IMR-90 (cell line): Measurements from ENCODE around the gene FARS2. TPM values are rescaled to one million over a fixed set of nuclear protein-coding genes. Genes with fewer than 3 reads are reported as not detected.

Experiments used
- ATAC-seq: fragments of 200-7000 bp; cut with Tn5 transposase; 2 replicates; pipeline ENCODE4 v1.9.1; 2020; ENCODE audit warnings: low read depth, mild to moderate bottlenecking, moderate library complexity
- BruUV-seq: library from RNA; stranded (reverse); fragments of 400-500 nt; replicated peaks from 2 replicates; lab custom pipeline; 2021; lab: Mats Ljungman, UMichigan
- CTCF ChIA-PET: fragments of 300-600 bp; formaldehyde crosslinking; extraction: SDS; loops from one replicate; lab custom pipeline; 2021; ENCODE audit warnings: antibody characterized with exemption; lab: Yijun Ruan, JAX
- POLR2A ChIA-PET: fragments of 300-600 bp; sonication (Branson Sonifier 250); formaldehyde crosslinking; loops from one replicate; lab custom pipeline; 2022; ENCODE audit warnings: antibody characterized with exemption; ENCODE audit not compliant: unreplicated experiment; lab: Charles Lee
- DNase-seq: peaks from one replicate; pipeline ENCODE4 v3.0.0; 2013
- H2AFZ ChIP-seq: replicated peaks from 2 replicates; pipeline ENCODE3; 2013; ENCODE audit warnings: low read length, mild to moderate bottlenecking; ENCODE audit not compliant: poor library complexity
- H2AK5ac ChIP-seq: 2 replicates; pipeline ENCODE4 v1.6.1; 2013; ENCODE audit warnings: low read depth, low read length, inconsistent platforms
- H2AK9ac ChIP-seq: replicated peaks from 2 replicates; pipeline ENCODE3; 2013; ENCODE audit warnings: mild to moderate bottlenecking, low read depth, low read length, moderate library complexity; ENCODE audit not compliant: poor library complexity
- H2BK120ac ChIP-seq: 2 replicates; pipeline ENCODE4 v1.6.1; 2013; ENCODE audit warnings: low read depth, low read length, inconsistent platforms
- H2BK15ac ChIP-seq: 3 replicates; pipeline ENCODE4 v1.6.1; 2013; ENCODE audit warnings: low read depth, low read length, inconsistent platforms
- H2BK20ac ChIP-seq: 2 replicates; pipeline ENCODE4 v1.6.1; 2013; ENCODE audit warnings: low read depth, mild to moderate bottlenecking, inconsistent platforms, low read length, moderate library complexity
- H2BK5ac ChIP-seq: 2 replicates; pipeline ENCODE4 v1.6.1; 2013; ENCODE audit warnings: mild to moderate bottlenecking, low read depth, low read length, inconsistent platforms; ENCODE audit not compliant: poor library complexity, severe bottlenecking
- H3K14ac ChIP-seq: replicated peaks from 2 replicates; pipeline ENCODE4 v1.6.1; 2013; ENCODE audit warnings: low read depth, low read length, inconsistent platforms
- H3K18ac ChIP-seq: 2 replicates; pipeline ENCODE4 v1.6.1; 2013; ENCODE audit warnings: low read depth, low read length, control low read depth
- H3K23ac ChIP-seq: 2 replicates; pipeline ENCODE4 v1.6.1; 2013; ENCODE audit warnings: low read depth, low read length, inconsistent platforms
- H3K27ac ChIP-seq: 2 replicates; pipeline ENCODE4 v1.5.1; 2013; ENCODE audit warnings: mild to moderate bottlenecking, control low read depth, low read length; ENCODE audit not compliant: insufficient read depth
- H3K27me3 ChIP-seq: 2 replicates; pipeline ENCODE4 v1.6.1; 2013; ENCODE audit warnings: low read length; ENCODE audit not compliant: control insufficient read depth, insufficient read depth
- H3K36me3 ChIP-seq: 2 replicates; pipeline ENCODE4 v1.6.1; 2013; ENCODE audit warnings: low read length, mixed read lengths; ENCODE audit not compliant: control insufficient read depth, insufficient read depth
- H3K4ac ChIP-seq: 2 replicates; pipeline ENCODE4 v1.6.1; 2013; ENCODE audit warnings: low read depth, low read length, inconsistent platforms
- H3K4me1 ChIP-seq: 2 replicates; pipeline ENCODE4 v1.6.1; 2013; ENCODE audit warnings: low read length, mixed read lengths; ENCODE audit not compliant: control insufficient read depth, insufficient read depth
- H3K4me2 ChIP-seq: 2 replicates; pipeline ENCODE4 v1.6.1; 2013; ENCODE audit warnings: low read depth, mild to moderate bottlenecking, control low read depth, low read length, moderate library complexity
- H3K4me3 ChIP-seq: 2 replicates; pipeline ENCODE4 v1.5.1; 2013; ENCODE audit warnings: low read depth, mild to moderate bottlenecking, control low read depth, low read length, moderate library complexity; ENCODE audit not compliant: insufficient read depth
- H3K56ac ChIP-seq: 2 replicates; pipeline ENCODE4 v1.6.1; 2013; ENCODE audit warnings: low read length, inconsistent platforms; ENCODE audit not compliant: insufficient read depth; ENCODE audit errors: extremely low read depth
- H3K79me1 ChIP-seq, 2 experiments: 2 replicates each; pipeline ENCODE4 v1.6.1; 2013; ENCODE audit warnings: low read length in 2 of 2, inconsistent platforms in 1 of 2, low read depth in 1 of 2
- H3K9ac ChIP-seq: 2 replicates; pipeline ENCODE4 v1.6.1; 2013; ENCODE audit warnings: low read depth, low read length, control low read depth
- H3K9me1 ChIP-seq: 2 replicates; pipeline ENCODE4 v1.6.1; 2013; ENCODE audit warnings: low read length, inconsistent platforms; ENCODE audit not compliant: insufficient read depth
- H3K9me3 ChIP-seq: 2 replicates; pipeline ENCODE4 v1.6.1; 2013; ENCODE audit warnings: low read length; ENCODE audit not compliant: control insufficient read depth, insufficient read depth
- H4K20me1 ChIP-seq: 2 replicates; pipeline ENCODE4 v1.6.1; 2013; ENCODE audit warnings: low read length, inconsistent platforms; ENCODE audit not compliant: insufficient read depth
- H4K5ac ChIP-seq: 2 replicates; pipeline ENCODE4 v1.6.1; 2013; ENCODE audit warnings: mild to moderate bottlenecking, low read depth, low read length, control low read depth
- H4K8ac ChIP-seq, 2 experiments: 2 replicates each; pipeline ENCODE4 v1.6.1; 2013; ENCODE audit warnings: low read depth in 2 of 2, low read length in 2 of 2, control low read depth in 1 of 2, inconsistent platforms in 1 of 2
- H4K91ac ChIP-seq: 2 replicates; pipeline ENCODE4 v1.6.1; 2013; ENCODE audit warnings: low read depth, low read length, inconsistent platforms; ENCODE audit not compliant: insufficient read depth
- CEBPB ChIP-seq: IDR thresholded peaks from 2 replicates; pipeline ENCODE4 v1.6.1; 2012; ENCODE audit warnings: low read depth, low read length, improper control_type of control experiment
- CHD1 ChIP-seq: IDR thresholded peaks from 2 replicates; pipeline ENCODE4 v1.6.1; 2012; ENCODE audit warnings: low read depth, low read length, improper control_type of control experiment
- MAFK ChIP-seq: IDR thresholded peaks from 2 replicates; pipeline ENCODE4 v1.6.1; 2012; ENCODE audit warnings: low read depth, low read length, improper control_type of control experiment
- MAZ ChIP-seq: IDR thresholded peaks from 2 replicates; pipeline ENCODE4 v1.6.1; 2012; ENCODE audit warnings: low read depth, mild to moderate bottlenecking, low read length, improper control_type of control experiment, moderate library complexity, borderline replicate concordance
- RAD21 ChIP-seq: IDR thresholded peaks from 2 replicates; pipeline ENCODE4 v1.6.1; 2012; ENCODE audit warnings: low read length, improper control_type of control experiment
- RCOR1 ChIP-seq: IDR thresholded peaks from 2 replicates; pipeline ENCODE4 v1.6.1; 2012; ENCODE audit warnings: mild to moderate bottlenecking, low read length, improper control_type of control experiment; ENCODE audit not compliant: insufficient replicate concordance
- RFX5 ChIP-seq: IDR thresholded peaks from 2 replicates; pipeline ENCODE4 v1.8.0; 2012; ENCODE audit warnings: low read depth, mild to moderate bottlenecking, low read length, moderate library complexity
- WGBS, 2 experiments: methylation state at CpG; one replicate each; pipeline versions ENCODE4 v1.1.5 to v1.1.7; 2013; ENCODE audit warnings: missing lambda C conversion rate in 2 of 2; ENCODE audit not compliant: insufficient read length in 1 of 2; ENCODE audit errors: extremely low coverage in 2 of 2; 5-methylcytosine and 5-hydroxymethylcytosine counted together
- dilution Hi-C: fragments of 300-500 bp; cut with HindIII; formaldehyde crosslinking; loops from one replicate; pipeline ENCODE4 v1.14.3; 2018; ENCODE audit warnings: low sequenced_read_pairs; ENCODE audit not compliant: unreplicated experiment
- in situ Hi-C: fragments of 300-500 bp; cut with MboI; formaldehyde crosslinking; loops from 3 replicates; pipeline ENCODE4 v1.14.3; 2019; ENCODE audit warnings: low sequenced_read_pairs, inconsistent platforms, mixed read lengths
- intact Hi-C: fragments of 100-400 bp; cut with micrococcal nuclease; formaldehyde crosslinking; loops from 2 replicates; pipeline ENCODE4 v1.10.0; 2022
- polyA plus RNA-seq, 3 experiments: library from polyadenylated mRNA; depleted of rRNA; stranded (reverse); fragments of >200 nt; gene quantifications; 2 replicates each; pipeline ENCODE4 v1.2.3, GENCODE V29; 2012; ENCODE audit warnings: low replicate concordance in 1 of 3
- total RNA-seq: library from RNA; depleted of rRNA; stranded (reverse); fragments of >200 nt; gene quantifications from 2 replicates; pipeline ENCODE4 v1.2.3, GENCODE V29; 2012
- TF ChIP-seq, protein P1 (sequence below): fragments of 150-350 bp; IDR thresholded peaks from 2 replicates; pipeline ENCODE4 v1.6.1; 2017; ENCODE audit warnings: mild to moderate bottlenecking, antibody characterized with exemption, low read length, low read depth
- TF ChIP-seq, protein P2 (sequence below): conservative IDR thresholded peaks from 2 replicates; pipeline ENCODE4 v1.5.1; 2012; ENCODE audit warnings: mild to moderate bottlenecking, low read depth, low read length, improper control_type of control experiment
- TF ChIP-seq, protein P3 (sequence below): fragments of 150-350 bp; IDR thresholded peaks from 2 replicates; pipeline ENCODE4 v1.6.1; 2016; ENCODE audit warnings: low read depth, mild to moderate bottlenecking, low read length, moderate library complexity, borderline replicate concordance

The FARS2 gene
- total and polyA plus RNA-seq, 2 of the 4 experiments (the other 2 are of a cell fraction): 12.1 to 28.9 TPM

GRCh38 chr6:5509106-5509505 is 247.8 kb downstream of the FARS2 start:
- in situ Hi-C loops (no loop called here), intact Hi-C loops (no loop called here), dilution Hi-C loops (no loop called here)
- H2BK15ac ChIP-seq: no peak overlapping the region
- no peak overlapping the region for H3K27ac ChIP-seq
- no peak overlapping the region for H2AK5ac ChIP-seq
- H3K9me3 ChIP-seq: no peaks in the 10 kb centered on the region
- H3K4me3 ChIP-seq: no peak overlapping the region
- H4K91ac ChIP-seq: no peak overlapping the region
- H3K9ac ChIP-seq: no peak overlapping the region
- no peaks in the 10 kb centered on the region for H3K79me1 ChIP-seq
- H2BK120ac ChIP-seq: no peak overlapping the region
- CTCF ChIA-PET: interaction anchor here (0.7 kb wide), 1 partner anchor 8 kb away, joined by 3 read pairs; no protein-coding TSS in a partner anchor
- H4K20me1 ChIP-seq: no peaks in the 10 kb centered on the region
- H2BK20ac ChIP-seq: no peak overlapping the region
- TF ChIP-seq RCOR1 (no peak), RFX5 (no peak), CHD1 (no peak), MAZ (no peak), CEBPB (no peak), RAD21 (no peak), MAFK (no peak)
- TF ChIP-seq, protein P1, sequence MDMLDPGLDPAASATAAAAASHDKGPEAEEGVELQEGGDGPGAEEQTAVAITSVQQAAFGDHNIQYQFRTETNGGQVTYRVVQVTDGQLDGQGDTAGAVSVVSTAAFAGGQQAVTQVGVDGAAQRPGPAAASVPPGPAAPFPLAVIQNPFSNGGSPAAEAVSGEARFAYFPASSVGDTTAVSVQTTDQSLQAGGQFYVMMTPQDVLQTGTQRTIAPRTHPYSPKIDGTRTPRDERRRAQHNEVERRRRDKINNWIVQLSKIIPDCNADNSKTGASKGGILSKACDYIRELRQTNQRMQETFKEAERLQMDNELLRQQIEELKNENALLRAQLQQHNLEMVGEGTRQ: no peak
- TF ChIP-seq, protein P2, sequence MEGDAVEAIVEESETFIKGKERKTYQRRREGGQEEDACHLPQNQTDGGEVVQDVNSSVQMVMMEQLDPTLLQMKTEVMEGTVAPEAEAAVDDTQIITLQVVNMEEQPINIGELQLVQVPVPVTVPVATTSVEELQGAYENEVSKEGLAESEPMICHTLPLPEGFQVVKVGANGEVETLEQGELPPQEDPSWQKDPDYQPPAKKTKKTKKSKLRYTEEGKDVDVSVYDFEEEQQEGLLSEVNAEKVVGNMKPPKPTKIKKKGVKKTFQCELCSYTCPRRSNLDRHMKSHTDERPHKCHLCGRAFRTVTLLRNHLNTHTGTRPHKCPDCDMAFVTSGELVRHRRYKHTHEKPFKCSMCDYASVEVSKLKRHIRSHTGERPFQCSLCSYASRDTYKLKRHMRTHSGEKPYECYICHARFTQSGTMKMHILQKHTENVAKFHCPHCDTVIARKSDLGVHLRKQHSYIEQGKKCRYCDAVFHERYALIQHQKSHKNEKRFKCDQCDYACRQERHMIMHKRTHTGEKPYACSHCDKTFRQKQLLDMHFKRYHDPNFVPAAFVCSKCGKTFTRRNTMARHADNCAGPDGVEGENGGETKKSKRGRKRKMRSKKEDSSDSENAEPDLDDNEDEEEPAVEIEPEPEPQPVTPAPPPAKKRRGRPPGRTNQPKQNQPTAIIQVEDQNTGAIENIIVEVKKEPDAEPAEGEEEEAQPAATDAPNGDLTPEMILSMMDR: no peak
- TF ChIP-seq, protein P3, sequence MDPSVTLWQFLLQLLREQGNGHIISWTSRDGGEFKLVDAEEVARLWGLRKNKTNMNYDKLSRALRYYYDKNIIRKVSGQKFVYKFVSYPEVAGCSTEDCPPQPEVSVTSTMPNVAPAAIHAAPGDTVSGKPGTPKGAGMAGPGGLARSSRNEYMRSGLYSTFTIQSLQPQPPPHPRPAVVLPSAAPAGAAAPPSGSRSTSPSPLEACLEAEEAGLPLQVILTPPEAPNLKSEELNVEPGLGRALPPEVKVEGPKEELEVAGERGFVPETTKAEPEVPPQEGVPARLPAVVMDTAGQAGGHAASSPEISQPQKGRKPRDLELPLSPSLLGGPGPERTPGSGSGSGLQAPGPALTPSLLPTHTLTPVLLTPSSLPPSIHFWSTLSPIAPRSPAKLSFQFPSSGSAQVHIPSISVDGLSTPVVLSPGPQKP: no peak
- H3K36me3 ChIP-seq: no peaks in the 10 kb centered on the region
- H3K56ac ChIP-seq: no peak overlapping the region
- peaks cover 2% of the 10 kb centered on the region for H3K4me1 ChIP-seq
- no peaks in the 10 kb centered on the region for H3K27me3 ChIP-seq
- DNase-seq (no peak), ATAC-seq (no peak)
- POLR2A ChIA-PET: no interaction called here
- no peak overlapping the region for H2BK5ac ChIP-seq
- no peak overlapping the region for H2AFZ ChIP-seq
- H2AK9ac ChIP-seq: no peak overlapping the region
- no TSS peak for BruUV-seq
- H4K5ac ChIP-seq: no peak overlapping the region
- H3K18ac ChIP-seq: no peak overlapping the region
- no peak overlapping the region for H4K8ac ChIP-seq
- H3K23ac ChIP-seq: no peak overlapping the region
- WGBS, 2 experiments: 97% methylated on average over 4 of the region's 8 CpGs; no CpG with 5 or more reads in 1 of the 2 experiments
- no peak overlapping the region for H3K4me2 ChIP-seq
- H3K14ac ChIP-seq: no peak overlapping the region
- peaks cover 2% of the 10 kb centered on the region; the same call in 1 of the 2 replicates for H3K9me1 ChIP-seq
- H3K4ac ChIP-seq: no peak overlapping the region
